GM11168 (cell line): ENCODE measurements around the gene SERPINA4.

ENCODE experiments used
- in situ Hi-C: fragments of 300-500 bp; cut with MboI; formaldehyde crosslinking; loops from one replicate; pipeline ENCODE4 v1.12.0; 2022; ENCODE audit warnings: low sequenced_read_pairs; ENCODE audit not compliant: unreplicated experiment

The SERPINA4 gene

DNA sequence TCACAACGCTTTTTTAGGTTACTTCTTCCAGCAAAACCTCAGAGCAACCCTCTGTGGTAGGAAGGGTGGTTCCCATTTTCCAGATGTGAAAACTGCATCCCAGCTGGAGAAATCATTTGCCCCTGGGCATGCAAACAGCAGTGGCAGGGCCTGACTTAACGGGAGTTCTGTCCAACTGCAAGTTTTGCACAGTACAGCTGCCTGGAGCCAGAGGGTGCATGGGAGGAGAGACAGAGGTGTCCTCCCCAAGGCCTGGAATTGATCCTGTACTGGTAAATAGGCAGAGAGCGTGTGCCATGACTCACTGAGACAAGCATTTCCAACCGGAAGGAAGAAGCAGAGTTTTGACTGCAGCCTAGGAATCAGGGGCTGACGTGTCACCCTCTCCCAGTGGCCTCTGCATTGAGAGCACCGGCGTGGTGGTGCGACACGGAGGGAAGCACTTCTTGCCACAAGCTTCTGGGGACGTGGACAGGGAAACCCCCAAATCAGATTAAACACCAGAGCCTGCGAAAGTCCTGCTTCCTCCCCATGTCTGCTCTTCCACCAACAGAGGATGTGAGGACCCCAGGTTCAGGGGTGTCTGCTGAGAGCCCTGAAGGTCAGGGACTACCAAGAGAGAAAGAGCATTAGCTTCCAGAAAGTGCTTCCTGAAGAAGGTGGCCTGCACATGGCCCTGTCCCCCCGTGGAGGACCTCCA lies 19.0 kb upstream of the SERPINA4 start:
- in situ Hi-C loops: loop anchor here (5.0 kb wide), 1 partner anchor 110 kb away; no protein-coding TSS in a partner anchor

GRCh38 chr14:94542811-94543440 lies 18.3 kb upstream of the SERPINA4 start:
- in situ Hi-C loops: loop anchor here (5.0 kb wide), 1 partner anchor 111 kb away; no protein-coding TSS in a partner anchor

DNA sequence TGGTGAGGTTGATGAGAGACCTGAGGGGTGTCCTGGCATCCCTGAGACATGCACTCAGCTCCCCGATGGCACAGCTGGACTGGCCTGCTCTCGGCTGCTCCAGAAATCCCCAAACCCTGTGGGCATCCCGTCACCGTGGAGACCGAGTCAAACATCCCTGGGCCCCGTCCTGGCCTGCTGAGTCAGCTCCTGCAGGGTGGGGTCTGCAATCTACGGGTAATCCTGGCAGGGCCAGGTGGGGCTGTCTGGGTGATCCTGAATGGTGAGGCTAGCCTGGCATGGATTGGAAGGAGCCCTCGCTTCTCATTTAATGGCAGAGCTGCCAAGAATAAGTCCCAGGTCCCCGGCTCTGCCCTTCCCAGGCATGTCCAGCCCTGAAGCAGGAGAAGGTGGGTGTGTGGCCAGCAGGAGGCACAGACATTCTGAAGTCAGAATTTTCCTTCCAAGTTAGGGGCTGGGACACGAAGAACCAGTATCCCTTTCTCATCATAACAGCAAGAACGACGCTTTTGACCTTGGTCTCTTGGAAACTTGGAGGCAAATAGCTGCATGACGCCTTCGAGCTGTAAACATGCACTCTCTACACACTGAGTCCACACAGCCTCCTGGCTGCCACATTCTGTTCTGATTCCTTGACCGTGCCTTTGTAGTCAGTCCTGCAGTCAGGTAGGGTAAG lies 17.7 kb upstream of the SERPINA4 start:
- in situ Hi-C loops: loop anchor here (5.0 kb wide), 1 partner anchor 111 kb away; no protein-coding TSS in a partner anchor

- in situ Hi-C loops: loop anchor here (5.0 kb wide), 1 partner anchor 112 kb away; no protein-coding TSS in a partner anchor
These were observed 16.5 kb upstream of the SERPINA4 start for GRCh38 chr14:94544726-94545125.

DNA sequence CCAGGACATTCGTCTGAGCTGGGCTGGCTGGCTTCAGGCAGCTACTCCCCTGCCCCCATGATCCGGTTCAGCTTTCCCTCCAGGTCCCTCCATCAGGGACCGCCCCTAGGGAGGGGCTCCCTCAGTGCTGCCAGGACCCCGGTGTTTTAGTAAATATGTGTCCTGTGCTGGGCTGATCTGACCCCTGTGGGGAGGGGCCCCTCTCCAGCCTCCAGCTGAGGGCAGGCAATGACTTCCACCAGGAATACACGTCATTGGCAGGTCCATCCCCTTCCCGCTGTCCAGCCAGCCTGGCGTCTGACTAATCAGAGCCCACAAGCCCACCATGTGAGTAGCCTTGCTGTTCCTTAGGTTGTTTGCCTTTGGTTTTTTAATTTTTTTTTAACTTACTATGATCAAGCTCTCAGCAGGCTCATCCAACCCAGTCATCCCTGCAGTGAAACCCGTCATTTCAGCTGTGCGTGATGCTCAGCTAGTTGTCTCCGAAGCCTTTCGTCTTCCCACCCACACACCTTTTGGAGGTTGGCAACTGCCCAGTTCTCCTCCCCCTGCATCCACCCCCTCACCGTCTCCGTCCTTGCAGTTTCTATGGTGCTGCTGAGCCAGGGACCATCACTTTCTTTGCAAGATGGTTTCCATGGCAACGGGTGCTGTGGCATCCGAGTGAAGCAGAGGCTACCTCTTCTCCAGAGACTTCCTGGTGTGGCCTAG lies 16.0 kb upstream of the SERPINA4 start:
- in situ Hi-C loops: no loop called here

- in situ Hi-C loops: no loop called here
These were observed 14.0 kb upstream of the SERPINA4 start for GRCh38 chr14:94547151-94547680.

GRCh38 chr14:94547726-94548125 lies 13.5 kb upstream of the SERPINA4 start:
- in situ Hi-C loops: no loop called here

GRCh38 chr14:94548131-94548998 lies 12.9 kb upstream of the SERPINA4 start:
- in situ Hi-C loops: no loop called here

- in situ Hi-C loops: no loop called here
These were observed 11.9 kb upstream of the SERPINA4 start for GRCh38 chr14:94548999-94549985.

DNA sequence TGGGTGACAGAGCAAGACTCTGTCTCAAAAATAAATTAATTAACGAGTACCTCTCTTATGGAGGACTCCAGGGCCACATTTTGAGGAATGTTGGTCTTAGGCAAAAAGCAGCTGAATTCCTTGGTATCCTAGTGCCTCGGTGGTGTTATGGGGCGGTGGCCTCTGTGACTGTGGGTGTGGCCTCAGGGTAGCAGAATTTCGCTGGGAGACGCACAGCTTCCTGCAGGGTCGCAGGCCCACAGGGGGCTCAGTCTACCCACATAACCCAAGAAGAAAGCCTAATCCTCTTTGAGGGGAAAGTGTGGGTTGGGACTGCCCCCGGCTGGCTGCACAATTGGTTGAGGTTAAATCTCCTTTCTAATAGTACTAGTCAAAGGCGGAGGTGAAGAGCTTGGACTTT lies 11.2 kb upstream of the SERPINA4 start:
- in situ Hi-C loops: no loop called here

GRCh38 chr14:94555991-94556390 lies 5.3 kb upstream of the SERPINA4 start:
- in situ Hi-C loops: no loop called here

DNA sequence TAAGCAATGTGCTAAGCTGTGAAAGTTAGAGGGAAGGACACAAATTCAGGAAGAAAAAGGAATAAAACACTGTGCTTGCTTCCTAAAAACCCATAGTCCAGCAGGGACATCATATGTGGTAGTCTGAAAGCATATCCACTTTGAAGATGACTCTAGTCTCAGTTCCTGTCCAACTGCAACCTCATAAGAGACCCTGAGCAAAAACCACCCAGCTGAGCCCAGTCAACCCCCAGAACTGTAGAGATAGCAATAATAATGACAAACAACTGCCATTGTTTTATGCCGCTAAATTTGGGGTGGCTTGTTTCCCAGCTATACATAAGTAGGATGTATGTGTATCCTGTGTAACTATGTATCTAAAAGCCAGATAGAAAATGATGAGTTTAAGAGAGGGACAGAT lies 3.9 kb upstream of the SERPINA4 start:
- in situ Hi-C loops: no loop called here

DNA sequence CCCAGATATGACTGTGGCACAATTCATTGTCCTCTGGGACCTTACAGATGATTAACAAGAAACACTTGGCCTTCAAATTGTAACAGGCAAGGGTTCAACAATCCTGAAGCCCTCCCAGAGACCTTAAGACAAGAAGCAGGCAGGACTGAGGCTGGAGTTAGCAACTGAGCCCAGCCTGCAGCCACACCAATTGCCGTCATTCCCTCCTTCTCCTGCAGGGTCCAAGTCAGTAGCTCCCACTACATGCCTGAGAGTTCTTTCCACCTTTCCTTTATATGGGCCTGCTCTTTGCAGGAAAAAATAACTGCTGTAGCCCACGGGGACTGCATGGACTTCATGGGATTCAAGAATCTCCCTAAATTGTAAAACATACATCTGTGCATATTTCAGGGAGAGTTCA lies 2.4 kb upstream of the SERPINA4 start:
- in situ Hi-C loops: no loop called here

DNA sequence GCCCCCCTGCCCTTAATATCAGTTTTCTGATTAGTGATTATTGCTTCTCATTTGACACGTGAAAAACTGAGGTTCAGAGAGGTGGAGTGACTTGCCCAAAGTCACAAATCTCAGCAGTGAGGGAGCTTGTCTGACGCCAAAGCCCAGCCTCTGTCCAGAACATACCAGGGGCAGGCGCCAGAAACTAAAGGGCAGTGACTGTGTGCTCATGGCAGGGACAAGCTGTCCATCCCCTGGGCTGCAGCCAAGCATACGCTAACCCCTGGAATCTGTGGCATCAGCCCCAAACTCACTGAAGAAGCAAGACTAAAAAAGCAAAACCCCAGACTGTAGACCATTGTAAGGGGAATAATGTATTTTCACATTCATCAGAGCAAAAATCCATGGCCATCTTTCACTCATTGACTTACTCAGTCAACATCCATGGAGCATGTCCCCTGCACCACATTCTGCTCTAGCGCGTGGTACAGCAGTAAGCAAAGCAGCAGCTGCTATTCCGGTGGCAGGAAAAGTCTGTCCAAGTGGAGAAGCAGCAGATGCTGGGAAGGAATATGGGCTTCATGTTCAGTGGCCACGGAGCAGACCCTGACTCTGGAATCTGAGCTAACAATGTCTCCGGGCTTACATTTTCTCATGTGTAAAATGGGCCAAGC lies 1.5 kb upstream of the SERPINA4 start:
- in situ Hi-C loops: no loop called here

DNA sequence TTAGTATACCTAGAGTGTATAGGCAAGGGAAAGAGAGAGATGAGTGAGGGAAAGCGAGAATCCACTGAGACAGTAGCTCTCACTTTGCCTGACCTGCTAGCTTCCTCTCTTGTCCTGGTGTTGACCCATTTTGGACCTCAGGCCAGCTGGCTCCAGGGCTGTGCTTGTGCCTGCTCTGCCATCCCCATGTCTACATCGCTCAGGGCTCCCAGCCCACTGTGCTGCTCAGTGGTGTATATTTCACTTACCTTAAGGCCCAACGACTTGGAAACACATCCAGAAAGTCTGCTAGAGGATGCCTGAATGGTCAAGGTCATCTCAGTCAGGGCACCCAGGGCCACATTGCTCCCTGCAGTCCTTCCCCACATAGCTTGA lies 964 bp upstream of the SERPINA4 start:
- in situ Hi-C loops: no loop called here

- in situ Hi-C loops: no loop called here
These were observed 391 bp downstream of the SERPINA4 start for GRCh38 chr14:94561656-94562010.

DNA sequence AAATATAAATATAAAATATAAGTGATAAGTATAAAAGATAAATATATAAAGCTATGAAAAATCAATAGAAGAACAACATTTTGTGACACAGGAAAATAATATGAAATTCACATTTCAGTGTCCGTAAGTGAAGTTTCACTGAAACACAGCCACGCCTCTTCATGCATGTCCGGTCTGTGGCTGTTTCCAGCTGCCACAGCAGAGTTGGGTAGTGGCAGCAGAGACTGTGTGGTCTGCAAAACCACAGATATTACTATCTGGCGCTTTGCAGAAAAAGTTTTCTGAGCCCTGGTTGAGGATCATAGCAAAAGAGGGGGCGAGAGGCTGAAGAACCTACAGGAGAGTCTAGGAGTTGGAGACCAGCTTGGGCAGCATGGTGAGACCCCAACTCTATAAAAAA lies 780 bp downstream of the SERPINA4 start:
- in situ Hi-C loops: no loop called here
